Diencephalon (tissue), 1 donor: ENCODE measurements around the gene FBXO8. TPM values are rescaled to one million over a fixed set of nuclear protein-coding genes. Genes with fewer than 3 reads are reported as not detected.

Experiments used
- total RNA-seq: library from RNA; depleted of rRNA; stranded (reverse); fragments of >200 nt; gene quantifications from one replicate; pipeline ENCODE4 v1.2.3, GENCODE V29; 2014

Gene FBXO8
- 34.6 TPM for total RNA-seq

GRCh38 chr4:174283507-174284471, at the start of gene FBXO8, which contains the start of gene CEP44:
Gene FBXO8, minus strand, starts transcription at chr4:174283667. Its CDS starts 20,575 bp downstream, at chr4:174263092.
Gene CEP44, plus strand, starts transcription at chr4:174283911. Its CDS starts 15,211 bp downstream, at chr4:174299122.

Other genes with a start within 250 kb of the FBXO8 start
- gene CEP44, start 244 bp upstream of the FBXO8 start, total RNA-seq: 29.8 TPM
- gene HPGD, start 238.8 kb upstream of the FBXO8 start, total RNA-seq: 8.5 TPM